SU-DHL-6 (cell line): ENCODE results near the gene AQR.

Source experiments
- CTCF ChIP-seq: fragments of 200-600 bp; sonication (generic); IDR thresholded peaks from one replicate; pipeline ENCODE4 v1.5.1; 2017; ENCODE audit warnings: antibody characterized with exemption, mild to moderate bottlenecking, low read length, moderate library complexity; ENCODE audit not compliant: insufficient read depth, poor library complexity, severe bottlenecking
- EZH2phosphoT487 ChIP-seq: fragments of 200-600 bp; sonication (generic), shearing (Covaris generic); conservative IDR thresholded peaks from 2 replicates; pipeline ENCODE4 v1.6.1; 2018; ENCODE audit warnings: mild to moderate bottlenecking, antibody characterized with exemption, low read length, moderate library complexity, mixed read lengths

GRCh38 chr15:34976073-34976472 is 6.5 kb upstream of the AQR start:
- TF ChIP-seq CTCF (no peak), EZH2phosphoT487 (no peak)
